Endothelial cell of umbilical vein (primary cell): ENCODE results near the gene MROH9.

Source experiments
- EZH2 ChIP-seq: IDR thresholded peaks from 2 replicates; pipeline ENCODE4 v1.6.1; 2012; ENCODE audit warnings: borderline replicate concordance, low read depth, mild to moderate bottlenecking, moderate library complexity, low read length, inconsistent platforms; ENCODE audit not compliant: severe bottlenecking
- MAX ChIP-seq: IDR thresholded peaks from 2 replicates; pipeline ENCODE4 v1.6.1; 2011; ENCODE audit not compliant: insufficient read depth, insufficient read length
- POLR2A ChIP-seq: IDR thresholded peaks from 2 replicates; pipeline ENCODE4 v1.6.1; 2012; ENCODE audit warnings: low read depth, mild to moderate bottlenecking, control low read depth, low read length
- POLR2AphosphoS5 ChIP-seq: IDR thresholded peaks from 2 replicates; pipeline ENCODE4 v1.6.1; 2012; ENCODE audit warnings: low read depth, mild to moderate bottlenecking, control low read depth, low read length, moderate library complexity; ENCODE audit not compliant: insufficient read depth
- TF ChIP-seq, protein P1 (sequence below), 2 donors: IDR thresholded peaks; 1 replicate in 1 of 2; 2 replicates in 1 of 2; pipeline ENCODE4 v1.5.1; 2011; ENCODE audit warnings: low read length in 2 of 2, mild to moderate bottlenecking in 2 of 2, moderate library complexity in 2 of 2, control low read depth in 1 of 2, inconsistent platforms in 1 of 2, low read depth in 1 of 2; ENCODE audit not compliant: insufficient read depth in 1 of 2; ENCODE audit errors: extremely low read depth in 1 of 2

- TF ChIP-seq MAX (no peak), POLR2AphosphoS5 (no peak), EZH2 (no peak), POLR2A (no peak)
- TF ChIP-seq, protein P1, sequence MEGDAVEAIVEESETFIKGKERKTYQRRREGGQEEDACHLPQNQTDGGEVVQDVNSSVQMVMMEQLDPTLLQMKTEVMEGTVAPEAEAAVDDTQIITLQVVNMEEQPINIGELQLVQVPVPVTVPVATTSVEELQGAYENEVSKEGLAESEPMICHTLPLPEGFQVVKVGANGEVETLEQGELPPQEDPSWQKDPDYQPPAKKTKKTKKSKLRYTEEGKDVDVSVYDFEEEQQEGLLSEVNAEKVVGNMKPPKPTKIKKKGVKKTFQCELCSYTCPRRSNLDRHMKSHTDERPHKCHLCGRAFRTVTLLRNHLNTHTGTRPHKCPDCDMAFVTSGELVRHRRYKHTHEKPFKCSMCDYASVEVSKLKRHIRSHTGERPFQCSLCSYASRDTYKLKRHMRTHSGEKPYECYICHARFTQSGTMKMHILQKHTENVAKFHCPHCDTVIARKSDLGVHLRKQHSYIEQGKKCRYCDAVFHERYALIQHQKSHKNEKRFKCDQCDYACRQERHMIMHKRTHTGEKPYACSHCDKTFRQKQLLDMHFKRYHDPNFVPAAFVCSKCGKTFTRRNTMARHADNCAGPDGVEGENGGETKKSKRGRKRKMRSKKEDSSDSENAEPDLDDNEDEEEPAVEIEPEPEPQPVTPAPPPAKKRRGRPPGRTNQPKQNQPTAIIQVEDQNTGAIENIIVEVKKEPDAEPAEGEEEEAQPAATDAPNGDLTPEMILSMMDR (IDR thresholded peaks at IDR 0.05; ENCODE audit: extremely low read depth in 1 of 2, insufficient read depth in 1 of 2, low read depth in 1 of 2, low read length in 2 of 2) = no peak
Observed at GRCh38 chr1:171081763-171082201, 146.4 kb downstream of the MROH9 start.
